IPS-18a (cell line): ENCODE measurements around the gene GDF9.
"Not testable (repeated sequence)": the region's sequence is repeated elsewhere in the genome, so short reads cannot be mapped to it uniquely, and the experiment has no call there.

Source experiments
- H3K27ac ChIP-seq: one replicate; pipeline ENCODE4 v1.5.1; 2013; ENCODE audit warnings: low read length
- H3K27me3 ChIP-seq: one replicate; pipeline ENCODE4 v1.6.1; 2013; ENCODE audit warnings: mild to moderate bottlenecking, low read length; ENCODE audit not compliant: control insufficient read depth, insufficient read depth
- H3K36me3 ChIP-seq: one replicate; pipeline ENCODE4 v1.6.1; 2013; ENCODE audit warnings: low read depth, low read length; ENCODE audit not compliant: control insufficient read depth
- H3K4me1 ChIP-seq: one replicate; pipeline ENCODE4 v1.6.1; 2013; ENCODE audit warnings: low read depth, low read length; ENCODE audit not compliant: control insufficient read depth
- H3K4me3 ChIP-seq: one replicate; pipeline ENCODE4 v1.5.1; 2013; ENCODE audit warnings: low read length
- H3K9ac ChIP-seq: one replicate; pipeline ENCODE4 v1.6.1; 2013; ENCODE audit warnings: mild to moderate bottlenecking, low read length, moderate library complexity
- H3K9me3 ChIP-seq: one replicate; pipeline ENCODE4 v1.6.1; 2013; ENCODE audit warnings: low read depth, low read length; ENCODE audit not compliant: control insufficient read depth

GDF9 gene

DNA sequence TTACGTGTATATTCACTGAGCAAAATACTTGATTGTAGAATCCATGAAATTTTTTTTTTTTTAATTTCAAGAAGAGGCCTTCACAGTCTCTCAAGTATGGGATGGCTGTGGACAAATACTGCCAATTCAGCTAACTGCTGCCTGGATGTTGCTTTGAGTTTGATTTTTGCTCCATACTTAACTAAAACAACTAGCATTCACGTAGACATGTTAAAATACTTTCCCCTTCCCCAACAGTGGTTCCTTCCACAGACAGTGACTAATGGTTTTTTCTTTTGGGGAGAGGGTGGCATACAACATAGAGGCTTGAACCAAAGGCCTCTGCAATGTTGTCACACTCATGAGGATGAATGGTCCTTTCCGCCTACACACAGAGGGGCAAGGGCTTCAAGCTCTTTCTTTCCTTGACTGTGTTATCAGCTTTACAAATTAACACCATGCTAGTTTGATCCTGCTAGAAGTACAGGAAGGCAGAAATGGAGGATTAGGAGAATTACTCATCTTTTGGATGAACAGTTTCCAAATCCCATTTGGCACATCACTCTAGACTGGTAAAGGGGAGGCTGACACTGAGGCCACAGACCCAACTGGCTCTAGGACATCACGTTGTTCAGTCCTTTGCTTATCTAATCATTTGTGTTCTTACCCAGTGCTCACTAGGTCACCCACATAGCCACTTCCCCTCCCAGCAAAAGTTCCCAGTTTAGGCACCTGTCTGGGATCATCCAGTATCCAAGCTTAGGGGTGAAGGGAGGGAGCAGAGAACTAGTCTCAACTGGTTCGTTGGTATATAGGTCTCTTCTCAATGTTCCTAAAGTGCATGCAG, 5.4 kb upstream of the GDF9 start:
- no peak overlapping the region for H3K4me3 ChIP-seq
- H3K27ac ChIP-seq: no peak overlapping the region
- H3K9me3 ChIP-seq: no peaks in the 10 kb centered on the region
- peaks cover 19% of the 10 kb centered on the region for H3K36me3 ChIP-seq
- no peaks in the 10 kb centered on the region for H3K4me1 ChIP-seq
- H3K27me3 ChIP-seq: no peaks in the 10 kb centered on the region
- no peak overlapping the region for H3K9ac ChIP-seq

DNA sequence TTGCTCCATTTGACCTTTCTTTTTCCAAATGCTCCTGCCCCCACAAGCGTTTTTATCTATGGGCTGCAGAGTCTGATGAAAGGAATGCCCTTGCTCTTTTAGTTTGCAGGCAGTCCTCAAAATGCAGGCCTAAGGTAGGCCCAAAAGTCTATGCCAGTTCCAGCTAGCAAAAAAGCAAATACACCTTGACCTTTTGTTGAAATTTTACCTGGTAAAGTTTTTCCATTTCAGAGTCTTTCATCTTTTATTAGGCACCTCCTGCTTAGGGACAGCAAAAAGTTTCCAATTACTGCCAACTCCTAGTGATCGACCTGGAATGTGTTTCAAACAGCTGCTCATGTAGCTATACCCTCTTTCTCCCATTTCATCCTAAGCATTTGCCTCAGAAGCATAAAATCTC, 4.5 kb upstream of the GDF9 start:
- H3K4me3 ChIP-seq: no peak overlapping the region
- no peak overlapping the region for H3K27ac ChIP-seq
- H3K4me1 ChIP-seq: peaks cover under 1% of the 10 kb centered on the region
- H3K36me3 ChIP-seq: peaks cover 17% of the 10 kb centered on the region
- no peaks in the 10 kb centered on the region for H3K9me3 ChIP-seq
- no peak overlapping the region for H3K9ac ChIP-seq
- H3K27me3 ChIP-seq: no peaks in the 10 kb centered on the region

DNA sequence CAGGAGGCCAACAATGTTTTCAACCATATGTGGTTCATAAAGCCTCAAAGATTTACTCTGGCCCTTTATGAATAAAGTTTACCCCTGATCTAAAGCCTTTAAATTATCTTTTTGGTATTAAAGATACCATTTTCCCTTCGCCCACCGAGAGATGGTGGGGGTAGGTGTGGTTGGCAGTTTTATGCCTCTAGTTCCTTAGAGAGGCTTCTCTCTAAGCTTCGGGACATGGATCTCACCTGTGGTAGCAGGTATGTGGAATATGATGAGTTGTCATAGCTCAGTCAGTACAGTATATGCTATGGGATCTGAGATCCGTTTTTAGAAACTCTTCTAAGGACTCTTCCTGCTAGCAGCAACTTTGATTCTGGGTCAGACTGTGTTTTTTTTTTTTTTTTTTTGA, 2.5 kb upstream of the GDF9 start:
- Histone ChIP-seq H3K9me3 (no peaks in the 10 kb centered on the region), H3K4me3 (no peak overlapping the region), H3K27ac (no peak overlapping the region)

DNA sequence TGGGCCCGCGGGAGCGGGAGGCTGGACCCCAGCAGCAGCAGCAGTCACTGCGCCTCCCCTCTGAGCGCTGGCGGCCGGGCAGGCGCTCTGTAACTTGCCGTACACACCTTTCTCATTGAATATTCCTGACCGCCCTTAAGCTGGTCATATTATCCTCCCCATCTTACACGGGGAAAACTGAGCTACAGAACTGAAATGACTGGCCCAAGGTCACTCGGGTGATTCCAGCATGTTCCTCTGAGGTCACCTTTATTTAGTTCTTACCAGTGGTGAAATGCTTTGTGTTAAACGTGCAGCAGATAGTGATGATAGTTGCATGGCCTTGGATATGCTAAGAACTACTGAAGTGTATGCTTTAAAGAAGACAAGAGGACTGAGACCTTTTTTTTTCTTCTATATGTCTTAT, 780 bp upstream of the GDF9 start:
- peaks cover 9% of the 10 kb centered on the region for H3K4me1 ChIP-seq
- H3K4me3 ChIP-seq: peak overlapping the region; percentile 91
- no peaks in the 10 kb centered on the region for H3K9me3 ChIP-seq
- no peaks in the 10 kb centered on the region for H3K27me3 ChIP-seq
- peak overlapping the region; percentile 93 for H3K9ac ChIP-seq
- peak overlapping the region; percentile 81 for H3K27ac ChIP-seq
- peaks cover 17% of the 10 kb centered on the region for H3K36me3 ChIP-seq

More for the DNA sequence above, 2.5 kb upstream of the GDF9 start:
- no peak overlapping the region for H3K9ac ChIP-seq
- H3K27me3 ChIP-seq: no peaks in the 10 kb centered on the region
- H3K36me3 ChIP-seq: peaks cover 17% of the 10 kb centered on the region
- peaks cover 9% of the 10 kb centered on the region for H3K4me1 ChIP-seq

DNA sequence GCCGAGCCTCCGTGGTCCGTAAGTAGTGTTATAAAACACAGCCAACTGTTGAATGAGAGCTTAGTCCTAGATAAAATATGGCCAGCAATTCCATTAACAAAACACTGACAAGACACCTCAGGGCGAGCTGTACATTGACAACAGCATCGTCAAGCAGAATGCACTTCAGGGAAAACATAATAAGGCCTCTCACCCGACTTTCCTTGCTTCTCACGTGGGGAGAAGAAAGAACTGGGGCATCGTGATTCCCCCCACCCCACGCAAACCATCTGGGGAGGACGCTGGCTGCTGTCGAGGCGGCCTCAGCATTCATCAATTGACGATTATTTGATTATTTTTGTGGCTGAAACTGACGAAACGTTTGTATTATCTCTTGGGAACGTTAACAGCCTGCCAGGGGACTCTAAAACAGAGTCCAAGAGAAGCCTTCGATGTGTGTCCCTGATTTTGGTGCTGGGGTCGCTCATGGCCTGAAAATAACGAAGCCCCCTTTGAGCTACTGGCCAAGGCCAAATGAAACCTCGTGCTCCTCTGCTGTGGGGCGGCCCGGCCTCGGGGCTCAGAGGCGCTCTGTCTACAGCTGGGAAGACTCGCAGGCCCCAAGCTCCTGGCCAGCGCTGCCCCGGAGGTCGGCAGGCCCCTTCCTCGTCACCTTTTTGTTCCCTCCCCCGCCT, 464 bp downstream of the GDF9 start:
- peak overlapping the region; percentile 91 for H3K4me3 ChIP-seq
- H3K9me3 ChIP-seq: no peaks in the 10 kb centered on the region
- H3K27ac ChIP-seq: peak overlapping the region; percentile 66
- peaks cover 9% of the 10 kb centered on the region for H3K4me1 ChIP-seq
- H3K9ac ChIP-seq: peak overlapping the region; percentile 93
- H3K36me3 ChIP-seq: peaks cover 17% of the 10 kb centered on the region
- H3K27me3 ChIP-seq: no peaks in the 10 kb centered on the region

DNA sequence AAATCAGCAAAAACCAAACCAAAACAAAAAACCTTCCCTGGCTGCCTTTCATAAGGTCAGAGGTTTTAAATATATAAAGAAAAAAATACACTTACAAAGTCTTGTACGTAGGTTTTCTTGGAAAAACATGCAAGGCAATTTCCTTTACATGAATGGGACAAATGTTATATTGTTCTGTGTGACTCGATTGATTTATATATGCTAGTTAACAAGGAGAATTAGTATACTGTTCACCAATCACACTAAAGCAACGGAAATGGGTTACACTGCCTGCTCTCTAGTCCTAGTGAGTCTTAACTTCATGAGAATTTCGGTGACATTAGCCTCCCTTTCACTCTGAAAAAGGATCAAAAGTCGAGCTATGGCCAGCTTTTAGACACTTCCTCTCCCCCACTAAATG, 5.5 kb downstream of the GDF9 start:
- no peaks in the 10 kb centered on the region for H3K9me3 ChIP-seq
- H3K27me3 ChIP-seq: no peaks in the 10 kb centered on the region
- H3K27ac ChIP-seq: no peak overlapping the region
- H3K4me1 ChIP-seq: peaks cover 7% of the 10 kb centered on the region
- no peaks in the 10 kb centered on the region for H3K36me3 ChIP-seq
- H3K4me3 ChIP-seq: no peak overlapping the region
- H3K9ac ChIP-seq: no peak overlapping the region

DNA sequence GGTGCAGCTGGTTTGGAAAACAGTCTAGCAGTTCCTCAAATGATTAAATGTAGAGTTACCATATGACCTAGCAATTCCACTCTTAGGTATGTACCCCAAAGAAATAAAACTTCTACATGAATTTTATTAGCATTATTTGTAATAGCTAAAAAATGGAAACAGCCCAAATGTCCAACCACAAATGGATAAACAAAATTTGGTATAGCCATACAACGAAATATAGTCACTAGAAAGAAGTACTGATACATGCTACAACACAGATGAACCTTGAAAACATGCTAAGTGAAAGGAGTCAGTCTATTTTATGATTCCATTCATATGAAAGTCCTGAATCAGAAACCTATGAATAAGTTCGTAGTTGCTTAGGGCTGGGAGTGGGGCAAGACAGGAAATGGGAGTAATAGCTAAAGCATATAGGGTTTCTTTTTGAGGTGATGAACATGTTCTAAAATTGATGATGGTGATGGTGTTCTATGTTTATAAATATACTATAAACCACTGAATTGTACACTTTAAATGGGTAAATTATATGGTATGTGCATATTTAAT, 6.3 kb downstream of the GDF9 start:
- Histone ChIP-seq H3K9ac (no peak overlapping the region), H3K36me3 (no peaks in the 10 kb centered on the region), H3K27ac (no peak overlapping the region), H3K27me3 (no peaks in the 10 kb centered on the region), H3K4me1 (peaks cover 2% of the 10 kb centered on the region), H3K4me3 (no peak overlapping the region), H3K9me3 (no peaks in the 10 kb centered on the region)

DNA sequence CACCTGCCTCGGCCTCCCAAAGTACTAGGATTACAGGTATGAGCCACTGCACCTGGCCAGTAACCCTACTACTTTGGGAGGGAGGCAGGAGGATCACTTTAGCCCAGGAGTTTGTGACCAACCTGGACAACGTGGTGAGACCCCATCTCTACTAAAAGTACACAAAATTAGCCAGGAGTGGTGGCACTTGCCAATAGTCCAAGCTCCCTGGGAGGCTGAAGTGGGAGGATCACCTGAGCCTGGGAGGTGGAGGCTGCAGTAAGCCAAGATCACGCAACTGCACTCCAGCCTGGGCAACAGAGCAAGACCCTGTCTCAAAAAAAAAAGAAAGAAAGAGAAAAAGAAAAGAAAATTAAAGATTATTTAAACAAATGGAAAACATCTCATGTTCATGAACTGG, 10.3 kb downstream of the GDF9 start:
- no peaks in the 10 kb centered on the region for H3K36me3 ChIP-seq
- no peak overlapping the region for H3K27ac ChIP-seq
- no peaks in the 10 kb centered on the region for H3K27me3 ChIP-seq
- no peaks in the 10 kb centered on the region for H3K9me3 ChIP-seq
- no peak overlapping the region for H3K4me3 ChIP-seq
- H3K4me1 ChIP-seq: peaks cover 3% of the 10 kb centered on the region
- H3K9ac ChIP-seq: no peak overlapping the region

DNA sequence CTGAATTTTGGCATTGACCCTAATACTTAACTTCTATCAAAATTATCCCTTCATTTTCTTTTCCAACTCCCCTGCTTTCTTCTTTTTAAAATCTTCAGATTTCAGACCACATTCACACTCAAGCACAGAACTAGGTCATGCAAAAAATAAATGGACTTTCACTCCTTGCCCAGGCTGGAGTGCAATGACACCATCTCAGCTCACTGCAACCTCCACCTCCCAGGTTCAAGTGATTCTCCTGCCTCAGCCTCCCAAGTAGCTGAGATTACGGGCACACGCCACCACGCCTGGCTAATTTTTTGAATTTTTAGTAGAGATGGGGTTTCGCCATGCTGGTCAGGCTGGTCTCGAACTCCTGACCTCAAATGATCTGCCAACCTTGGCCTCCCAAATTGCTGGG, 11.3 kb downstream of the GDF9 start:
- not testable (repeated sequence) for H3K4me1 ChIP-seq, H3K4me3 ChIP-seq, H3K9ac ChIP-seq, H3K9me3 ChIP-seq, H3K36me3 ChIP-seq, H3K27me3 ChIP-seq, H3K27ac ChIP-seq

DNA sequence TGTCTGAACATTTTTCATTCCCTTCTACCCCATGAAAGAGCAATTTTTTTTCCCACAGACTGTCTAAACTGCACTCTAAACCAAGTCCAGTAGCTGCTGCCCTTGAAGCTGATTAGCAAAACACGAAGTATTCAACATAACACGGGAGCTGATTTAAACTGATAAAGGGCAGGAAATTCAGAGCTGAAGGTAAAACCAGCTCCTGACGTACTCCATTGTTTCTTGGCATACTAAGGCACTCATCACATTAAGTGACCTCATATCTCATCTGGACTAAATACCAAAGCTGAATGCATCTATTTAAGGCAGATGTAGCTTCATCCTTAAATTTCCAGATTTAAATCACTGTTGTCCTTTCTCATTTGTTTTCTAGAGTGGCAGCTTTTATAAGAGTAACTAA, 12.0 kb downstream of the GDF9 start:
- Histone ChIP-seq H3K9ac (no peak overlapping the region), H3K36me3 (no peaks in the 10 kb centered on the region), H3K27me3 (no peaks in the 10 kb centered on the region), H3K27ac (no peak overlapping the region), H3K9me3 (no peaks in the 10 kb centered on the region), H3K4me3 (no peak overlapping the region), H3K4me1 (peaks cover 3% of the 10 kb centered on the region)

DNA sequence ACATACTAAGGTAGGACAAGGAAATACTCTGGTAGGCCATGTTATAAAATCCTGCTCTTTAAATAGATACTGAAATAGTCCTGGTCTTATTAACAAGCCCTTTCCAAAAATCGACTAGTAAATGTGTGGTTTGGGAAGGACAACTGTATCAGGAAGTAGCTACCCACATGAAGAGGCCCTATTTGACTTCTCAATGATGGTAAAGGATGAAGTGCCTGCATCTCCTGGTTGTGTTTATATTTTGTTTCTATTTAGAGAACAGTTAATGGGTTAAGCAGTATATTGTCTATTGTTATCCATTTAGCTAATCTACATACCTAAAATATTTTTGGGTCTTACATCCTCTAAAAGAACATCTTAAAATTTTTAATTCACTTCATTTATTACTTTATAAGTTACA, 12.5 kb downstream of the GDF9 start:
- peaks cover 3% of the 10 kb centered on the region for H3K4me1 ChIP-seq
- H3K27ac ChIP-seq: no peak overlapping the region
- H3K4me3 ChIP-seq: no peak overlapping the region
- no peaks in the 10 kb centered on the region for H3K9me3 ChIP-seq
- no peaks in the 10 kb centered on the region for H3K36me3 ChIP-seq
- no peak overlapping the region for H3K9ac ChIP-seq
- no peaks in the 10 kb centered on the region for H3K27me3 ChIP-seq
